Tibial nerve (tissue), 4 donors: ENCODE measurements around the gene PNPLA7. TPM values are rescaled to one million over a fixed set of nuclear protein-coding genes. Genes with fewer than 3 reads are reported as not detected.

Experiments
- DNase-seq, 2 donors: peaks; one replicate each; pipeline ENCODE4 v3.0.0-alpha.2; 2019; ENCODE audit warnings: low spot score in 2 of 2
- H3K27ac ChIP-seq, 4 donors: fragments of 200-600 bp; sonication (generic) in 3 of 4; one replicate each; pipeline ENCODE4 v1.5.1; 2017 to 2019; ENCODE audit warnings: mild to moderate bottlenecking in 1 of 4
- H3K27me3 ChIP-seq, 2 donors: fragments of 200-600 bp; sonication (generic) in 1 of 2; one replicate each; pipeline versions ENCODE4 v1.5.1 to v1.6.0; 2017 to 2019
- H3K36me3 ChIP-seq, 3 donors: fragments of 200-600 bp; sonication (generic); one replicate each; pipeline ENCODE4 v1.5.1; 2018 to 2019
- H3K4me1 ChIP-seq, 4 donors: fragments of 200-600 bp; sonication (generic) in 3 of 4; one replicate each; pipeline ENCODE4 v1.5.1; 2017 to 2019
- H3K4me3 ChIP-seq, 4 donors: fragments of 200-600 bp; sonication (generic) in 3 of 4; one replicate each; pipeline ENCODE4 v1.5.1; 2017 to 2019; ENCODE audit warnings: mild to moderate bottlenecking in 1 of 4, moderate library complexity in 1 of 4
- H3K9me3 ChIP-seq, 4 donors: fragments of 200-600 bp; sonication (generic) in 3 of 4; one replicate each; pipeline ENCODE4 v1.5.1; 2017 to 2019
- EP300 ChIP-seq, 2 donors: sonication (generic); formaldehyde crosslinking; IDR thresholded peaks; one replicate each; pipeline ENCODE4 v1.6.1; 2017; ENCODE audit warnings: antibody characterized with exemption in 2 of 2, mild to moderate bottlenecking in 1 of 2
- POLR2A ChIP-seq, 2 donors: fragments of 450-650 bp; IDR thresholded peaks; one replicate each; pipeline ENCODE4 v1.6.1; 2017; ENCODE audit warnings: antibody characterized with exemption in 2 of 2, mild to moderate bottlenecking in 2 of 2, moderate library complexity in 2 of 2
- WGBS, 2 donors: methylation state at CpG; one replicate each; pipeline ENCODE4 v1.1.5; 2018; 5-methylcytosine and 5-hydroxymethylcytosine counted together
- total RNA-seq, 4 donors: library from RNA; depleted of rRNA; stranded (reverse); fragments of >200 nt; gene quantifications; one replicate each; pipeline ENCODE4 v1.1.0, GENCODE V29; 2016
- TF ChIP-seq, protein P1 (sequence below), 5 experiments: fragments of 200-600 bp in 3 of 5; fragments of 450-650 bp in 2 of 5; sonication (generic) in 3 of 5; IDR thresholded peaks; one replicate each; pipeline ENCODE4 v1.5.1; 2016 to 2019; ENCODE audit warnings: antibody characterized with exemption in 5 of 5, mild to moderate bottlenecking in 3 of 5, moderate library complexity in 2 of 5

Gene PNPLA7
- total RNA-seq, 4 donors from 2014 or later = 12.0 to 25.2 (median 18.7) TPM

DNA sequence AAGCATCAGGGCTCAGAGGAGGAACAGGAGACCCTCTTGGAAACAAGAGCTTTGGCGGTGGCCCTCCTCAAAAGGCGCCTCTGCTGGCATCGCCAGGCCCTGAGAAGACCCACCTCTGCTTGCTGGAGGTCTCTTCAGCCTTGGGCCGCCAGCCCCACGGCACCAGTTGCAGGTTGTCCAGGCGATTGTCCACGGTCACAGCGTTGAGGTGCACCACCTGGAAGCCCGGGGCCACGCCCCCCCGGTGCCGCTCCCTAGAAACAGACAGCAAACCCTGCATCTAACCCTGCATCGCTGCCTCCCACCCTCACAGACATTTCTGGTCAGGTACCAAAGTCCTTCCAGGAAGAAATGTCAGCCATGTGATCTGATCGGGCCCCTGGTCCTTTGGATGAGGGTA, 36.7 kb upstream of the PNPLA7 start:
- WGBS, 2 donors = 96 to 97% methylated on average over 13 to 14 of the region's 14 CpGs
- TF ChIP-seq, protein P1, sequence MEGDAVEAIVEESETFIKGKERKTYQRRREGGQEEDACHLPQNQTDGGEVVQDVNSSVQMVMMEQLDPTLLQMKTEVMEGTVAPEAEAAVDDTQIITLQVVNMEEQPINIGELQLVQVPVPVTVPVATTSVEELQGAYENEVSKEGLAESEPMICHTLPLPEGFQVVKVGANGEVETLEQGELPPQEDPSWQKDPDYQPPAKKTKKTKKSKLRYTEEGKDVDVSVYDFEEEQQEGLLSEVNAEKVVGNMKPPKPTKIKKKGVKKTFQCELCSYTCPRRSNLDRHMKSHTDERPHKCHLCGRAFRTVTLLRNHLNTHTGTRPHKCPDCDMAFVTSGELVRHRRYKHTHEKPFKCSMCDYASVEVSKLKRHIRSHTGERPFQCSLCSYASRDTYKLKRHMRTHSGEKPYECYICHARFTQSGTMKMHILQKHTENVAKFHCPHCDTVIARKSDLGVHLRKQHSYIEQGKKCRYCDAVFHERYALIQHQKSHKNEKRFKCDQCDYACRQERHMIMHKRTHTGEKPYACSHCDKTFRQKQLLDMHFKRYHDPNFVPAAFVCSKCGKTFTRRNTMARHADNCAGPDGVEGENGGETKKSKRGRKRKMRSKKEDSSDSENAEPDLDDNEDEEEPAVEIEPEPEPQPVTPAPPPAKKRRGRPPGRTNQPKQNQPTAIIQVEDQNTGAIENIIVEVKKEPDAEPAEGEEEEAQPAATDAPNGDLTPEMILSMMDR (IDR thresholded peaks at IDR 0.05) = no peak
- TF ChIP-seq POLR2A (IDR thresholded peaks at IDR 0.05) (no peak), EP300 (IDR thresholded peaks at IDR 0.05) (no peak)
- peaks cover 0 to 67% (median 5%) of the 10 kb centered on the region in 3 donors for H3K36me3 ChIP-seq

DNA sequence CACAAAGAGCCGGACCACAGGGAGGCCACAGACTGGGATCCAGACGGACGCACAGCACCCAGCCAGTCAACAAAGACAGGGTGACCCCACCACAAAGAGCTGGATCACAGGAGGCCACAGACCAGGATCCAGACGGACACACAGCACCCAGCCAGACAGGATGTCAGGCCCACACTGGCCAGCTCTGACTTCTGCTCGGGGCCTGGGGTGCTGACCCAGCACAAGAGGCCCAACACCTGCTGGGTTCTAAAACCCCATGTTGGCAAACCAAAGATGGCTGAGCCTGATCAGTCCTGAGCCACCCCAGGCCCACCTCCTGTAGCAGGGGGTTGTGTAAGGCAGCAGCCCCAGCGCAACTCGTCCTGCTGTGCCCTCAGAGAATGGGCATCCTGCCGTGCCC, 33.8 kb upstream of the PNPLA7 start:
- 53 to 62% methylated on average over 8 of the region's 8 CpGs for WGBS, 2 donors
- TF ChIP-seq, protein P1 (IDR thresholded peaks at IDR 0.05) = no peak
- TF ChIP-seq EP300 (IDR thresholded peaks at IDR 0.05) = no peak
- TF ChIP-seq POLR2A (IDR thresholded peaks at IDR 0.05) = no peak
- Histone ChIP-seq H3K36me3 (peaks cover 0 to 83% (median 5%) of the 10 kb centered on the region in 3 donors), H3K27me3 (no peaks in the 10 kb centered on the region), H3K27ac (no peak overlapping the region), H3K4me3 (no peak overlapping the region), H3K9me3 (no peaks in the 10 kb centered on the region), H3K4me1 (peaks cover 0 to 22% (median 2%) of the 10 kb centered on the region in 4 donors)
- no peak for DNase-seq

More for the DNA sequence above, 36.7 kb upstream of the PNPLA7 start:
- Histone ChIP-seq H3K27ac (no peak overlapping the region), H3K9me3 (no peaks in the 10 kb centered on the region), H3K27me3 (no peaks in the 10 kb centered on the region), H3K4me1 (peaks cover 0 to 23% (median 14%) of the 10 kb centered on the region in 4 donors), H3K4me3 (no peak overlapping the region)
- DNase-seq = no peak

DNA sequence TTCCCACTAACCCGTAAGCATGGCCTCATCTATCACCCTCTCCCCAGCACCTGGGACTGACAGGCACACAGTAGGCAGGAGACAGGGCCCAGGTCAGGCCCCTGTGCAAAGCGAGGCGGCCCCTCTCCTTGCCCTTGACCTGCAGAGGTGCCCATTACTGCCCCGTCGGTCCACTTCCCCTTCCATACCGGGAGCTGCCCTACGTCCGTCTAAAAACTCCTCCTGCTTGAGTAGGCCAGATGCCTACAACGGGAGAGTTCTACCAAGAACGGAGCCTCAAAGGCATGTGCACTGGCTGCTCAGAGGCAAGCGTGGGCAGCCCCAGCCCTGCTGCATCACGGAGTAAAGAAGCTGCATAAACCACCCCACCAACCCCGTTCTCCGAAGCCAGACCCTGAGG, 33.1 kb upstream of the PNPLA7 start:
- Histone ChIP-seq H3K4me1 (peaks cover 0 to 17% (median 0%) of the 10 kb centered on the region in 4 donors), H3K9me3 (no peaks in the 10 kb centered on the region), H3K27me3 (no peaks in the 10 kb centered on the region), H3K27ac (no peak overlapping the region), H3K36me3 (peaks cover 0 to 81% (median 5%) of the 10 kb centered on the region in 3 donors), H3K4me3 (no peak overlapping the region)
- DNase-seq = no peak
- WGBS, 2 donors = 77 to 84% methylated on average over 14 of the region's 14 CpGs
- TF ChIP-seq, protein P1 (IDR thresholded peaks at IDR 0.05) = no peak
- TF ChIP-seq POLR2A (IDR thresholded peaks at IDR 0.05) (no peak), EP300 (IDR thresholded peaks at IDR 0.05) (no peak)

- Histone ChIP-seq H3K4me1 (peaks cover 0 to 25% (median 8%) of the 10 kb centered on the region in 4 donors), H3K36me3 (peaks cover 0 to 71% (median 5%) of the 10 kb centered on the region in 3 donors), H3K4me3 (no peak overlapping the region), H3K27me3 (no peaks in the 10 kb centered on the region), H3K27ac (no peak overlapping the region), H3K9me3 (no peaks in the 10 kb centered on the region)
- 78 to 82% methylated on average over 14 to 19 of the region's 20 CpGs for WGBS, 2 donors
- DNase-seq = no peak
- TF ChIP-seq, protein P1 (IDR thresholded peaks at IDR 0.05) = peak in 1 of 5 experiments; percentile 20
- TF ChIP-seq POLR2A (IDR thresholded peaks at IDR 0.05) = no peak
Observed at GRCh38 chr9:137582286-137582860, 32.2 kb upstream of the PNPLA7 start.

GRCh38 chr9:137581361-137582285, 31.4 kb upstream of the PNPLA7 start:
- Histone ChIP-seq H3K4me1 (peaks cover 0 to 32% (median 11%) of the 10 kb centered on the region in 4 donors), H3K27me3 (no peaks in the 10 kb centered on the region), H3K9me3 (no peaks in the 10 kb centered on the region), H3K36me3 (peaks cover 0 to 65% (median 0%) of the 10 kb centered on the region in 3 donors), H3K4me3 (no peak overlapping the region), H3K27ac (no peak overlapping the region)
- DNase-seq = no peak
- WGBS, 2 donors = 85% methylated on average over 22 of the region's 22 CpGs
- TF ChIP-seq POLR2A (IDR thresholded peaks at IDR 0.05) (no peak), EP300 (IDR thresholded peaks at IDR 0.05) (no peak)
- TF ChIP-seq, protein P1 (IDR thresholded peaks at IDR 0.05) = no peak
